GM18511 (cell line): ENCODE measurements around the gene F8.
"Not testable (repeated sequence)": the region's sequence is repeated elsewhere in the genome, so short reads cannot be mapped to it uniquely, and the experiment has no call there.

Source experiments
- ATAC-seq: cut with Tn5 transposase; IDR thresholded peaks from one replicate; pipeline ENCODE4 v1.9.1; 2021; ENCODE audit warnings: mild to moderate bottlenecking, moderate library complexity; ENCODE audit not compliant: unreplicated experiment

The F8 gene

GRCh38 chrX:154987940-154988339 lies 34.6 kb downstream of the F8 start:
- no peak for ATAC-seq

GRCh38 chrX:154986826-154987575 lies 35.5 kb downstream of the F8 start:
- ATAC-seq, result no peak

GRCh38 chrX:154981116-154981411 lies 41.5 kb downstream of the F8 start:
- peak; percentile 39 for ATAC-seq

GRCh38 chrX:154980330-154981115 lies 42.0 kb downstream of the F8 start:
- ATAC-seq, result peak; percentile 98

GRCh38 chrX:154979629-154980028 lies 42.9 kb downstream of the F8 start:
- no peak for ATAC-seq

GRCh38 chrX:154968353-154968752 lies 54.2 kb downstream of the F8 start:
- no peak for ATAC-seq

GRCh38 chrX:154967603-154968002 lies 54.9 kb downstream of the F8 start:
- no peak for ATAC-seq

GRCh38 chrX:154961947-154962346 lies 60.6 kb downstream of the F8 start:
- ATAC-seq, result no peak

- ATAC-seq, result not testable (repeated sequence)
Observed at GRCh38 chrX:154955799-154956198, 66.7 kb downstream of the F8 start.

- ATAC-seq, result not testable (repeated sequence)
Observed at GRCh38 chrX:154939265-154939664, 83.3 kb downstream of the F8 start.

GRCh38 chrX:154924771-154925170 lies 97.8 kb downstream of the F8 start:
- not testable (repeated sequence) for ATAC-seq

- ATAC-seq, result peak; percentile 67
Observed at GRCh38 chrX:154918060-154918483, 104.5 kb downstream of the F8 start.

- no peak for ATAC-seq
Observed at GRCh38 chrX:154914052-154914451, 108.5 kb downstream of the F8 start.

GRCh38 chrX:154910528-154910927 lies 112.0 kb downstream of the F8 start:
- ATAC-seq, result not testable (repeated sequence)

- not testable (repeated sequence) for ATAC-seq
Observed at GRCh38 chrX:154910048-154910447, 112.5 kb downstream of the F8 start.

GRCh38 chrX:154908821-154909220 lies 113.7 kb downstream of the F8 start:
- no peak for ATAC-seq

- no peak for ATAC-seq
Observed at GRCh38 chrX:154902408-154902807, 120.1 kb downstream of the F8 start.

GRCh38 chrX:154900323-154900722 lies 122.2 kb downstream of the F8 start:
- ATAC-seq, result no peak

GRCh38 chrX:154892296-154892695 lies 130.2 kb downstream of the F8 start:
- no peak for ATAC-seq

GRCh38 chrX:154890990-154891639 lies 131.4 kb downstream of the F8 start:
- ATAC-seq, result no peak

- peak; percentile 50 for ATAC-seq
Observed at GRCh38 chrX:154886789-154887221, 135.7 kb downstream of the F8 start.
